Measurements from ENCODE around the gene PTCD2.

Gene PTCD2

GRCh38 chr5:72319976-72320752 lies at the start of gene PTCD2, which contains the start of gene MRPS27:
TSS of gene PTCD2 (plus strand) at chr5:72320373. CDS start at chr5:72320383, 10 bp downstream.
TSS of gene MRPS27 (minus strand) at chr5:72320240. CDS start at chr5:72320221, 19 bp downstream.
- H3K4me3 ChIP-seq (ENCODE audit: low read length): peak within 1 kb of the TSS; percentile 94
- H3K9me3 ChIP-seq (ENCODE audit: low read length): no peaks in the 10 kb centered on the region
- no peaks in the 10 kb centered on the region for H3K27me3 ChIP-seq (ENCODE audit: insufficient read depth, low read length)
- H2AFZ ChIP-seq (ENCODE audit: low read depth, low read length): peak within 1 kb of the TSS; percentile 68
- H3K36me3 ChIP-seq (ENCODE audit: insufficient read depth, low read length): peaks cover 16% of the 10 kb centered on the region
- H3K4me1 ChIP-seq (ENCODE audit: insufficient read depth, low read length): peaks cover 6% of the 10 kb centered on the region

GRCh38 chr5:72271702-72272101 lies 48.5 kb upstream of the PTCD2 start:
- Histone ChIP-seq H3K27me3 (ENCODE audit: insufficient read depth, low read length) (no peaks in the 10 kb centered on the region), H3K36me3 (ENCODE audit: insufficient read depth, low read length) (no peaks in the 10 kb centered on the region)

GRCh38 chr5:72272398-72272797 lies 47.8 kb upstream of the PTCD2 start:
- no peak overlapping the region for H2AFZ ChIP-seq (ENCODE audit: low read depth, low read length)
- no peaks in the 10 kb centered on the region for H3K4me1 ChIP-seq (ENCODE audit: insufficient read depth, low read length)
- H3K36me3 ChIP-seq (ENCODE audit: insufficient read depth, low read length): no peaks in the 10 kb centered on the region
- H3K27me3 ChIP-seq (ENCODE audit: insufficient read depth, low read length): no peaks in the 10 kb centered on the region
- H3K4me3 ChIP-seq (ENCODE audit: low read length): no peak overlapping the region
- peaks cover under 1% of the 10 kb centered on the region for H3K9me3 ChIP-seq (ENCODE audit: low read length)

More at GRCh38 chr5:72271702-72272101, 48.5 kb upstream of the PTCD2 start:
- Histone ChIP-seq H2AFZ (ENCODE audit: low read depth, low read length) (no peak overlapping the region), H3K4me1 (ENCODE audit: insufficient read depth, low read length) (no peaks in the 10 kb centered on the region), H3K4me3 (ENCODE audit: low read length) (no peak overlapping the region), H3K9me3 (ENCODE audit: low read length) (no peaks in the 10 kb centered on the region)

GRCh38 chr5:72273547-72273946 lies 46.6 kb upstream of the PTCD2 start:
- Histone ChIP-seq H2AFZ (ENCODE audit: low read depth, low read length) (no peak overlapping the region), H3K27me3 (ENCODE audit: insufficient read depth, low read length) (no peaks in the 10 kb centered on the region), H3K9me3 (ENCODE audit: low read length) (peaks cover 5% of the 10 kb centered on the region), H3K4me3 (ENCODE audit: low read length) (no peak overlapping the region), H3K36me3 (ENCODE audit: insufficient read depth, low read length) (peaks cover 3% of the 10 kb centered on the region), H3K4me1 (ENCODE audit: insufficient read depth, low read length) (no peaks in the 10 kb centered on the region)

- H3K4me3 ChIP-seq (ENCODE audit: low read length): no peak overlapping the region
- no peaks in the 10 kb centered on the region for H3K27me3 ChIP-seq (ENCODE audit: insufficient read depth, low read length)
- H2AFZ ChIP-seq (ENCODE audit: low read depth, low read length): no peak overlapping the region
- H3K36me3 ChIP-seq (ENCODE audit: insufficient read depth, low read length): peaks cover 4% of the 10 kb centered on the region
- peaks cover 5% of the 10 kb centered on the region for H3K9me3 ChIP-seq (ENCODE audit: low read length)
- H3K4me1 ChIP-seq (ENCODE audit: insufficient read depth, low read length): peaks cover 5% of the 10 kb centered on the region
Measured at GRCh38 chr5:72276219-72276752, 43.9 kb upstream of the PTCD2 start.

GRCh38 chr5:72280581-72281069 lies 39.5 kb upstream of the PTCD2 start:
- H3K4me1 ChIP-seq (ENCODE audit: insufficient read depth, low read length): peaks cover 5% of the 10 kb centered on the region
- H3K36me3 ChIP-seq (ENCODE audit: insufficient read depth, low read length): peaks cover 8% of the 10 kb centered on the region
- H2AFZ ChIP-seq (ENCODE audit: low read depth, low read length): no peak overlapping the region
- H3K4me3 ChIP-seq (ENCODE audit: low read length): no peak overlapping the region
- H3K9me3 ChIP-seq (ENCODE audit: low read length): peaks cover 5% of the 10 kb centered on the region
- no peaks in the 10 kb centered on the region for H3K27me3 ChIP-seq (ENCODE audit: insufficient read depth, low read length)

- Histone ChIP-seq H3K4me3 (ENCODE audit: low read length) (no peak overlapping the region), H3K36me3 (ENCODE audit: insufficient read depth, low read length) (peaks cover 8% of the 10 kb centered on the region), H3K9me3 (ENCODE audit: low read length) (peaks cover 5% of the 10 kb centered on the region), H3K27me3 (ENCODE audit: insufficient read depth, low read length) (no peaks in the 10 kb centered on the region), H3K4me1 (ENCODE audit: insufficient read depth, low read length) (peaks cover 5% of the 10 kb centered on the region), H2AFZ (ENCODE audit: low read depth, low read length) (no peak overlapping the region)
Measured at GRCh38 chr5:72281430-72281763, 38.8 kb upstream of the PTCD2 start.

- Histone ChIP-seq H3K36me3 (ENCODE audit: insufficient read depth, low read length) (peaks cover 8% of the 10 kb centered on the region), H3K4me3 (ENCODE audit: low read length) (no peak overlapping the region), H3K9me3 (ENCODE audit: low read length) (peaks cover 5% of the 10 kb centered on the region), H2AFZ (ENCODE audit: low read depth, low read length) (no peak overlapping the region), H3K4me1 (ENCODE audit: insufficient read depth, low read length) (peaks cover 5% of the 10 kb centered on the region), H3K27me3 (ENCODE audit: insufficient read depth, low read length) (no peaks in the 10 kb centered on the region)
Measured at GRCh38 chr5:72281764-72282499, 38.2 kb upstream of the PTCD2 start.

- Histone ChIP-seq H3K27me3 (ENCODE audit: insufficient read depth, low read length) (no peaks in the 10 kb centered on the region), H3K36me3 (ENCODE audit: insufficient read depth, low read length) (peaks cover 9% of the 10 kb centered on the region), H3K4me3 (ENCODE audit: low read length) (no peak overlapping the region), H3K4me1 (ENCODE audit: insufficient read depth, low read length) (peaks cover 5% of the 10 kb centered on the region), H2AFZ (ENCODE audit: low read depth, low read length) (no peak overlapping the region), H3K9me3 (ENCODE audit: low read length) (no peaks in the 10 kb centered on the region)
Measured at GRCh38 chr5:72282878-72283277, 37.3 kb upstream of the PTCD2 start.

- Histone ChIP-seq H3K4me1 (ENCODE audit: insufficient read depth, low read length) (peaks cover 5% of the 10 kb centered on the region), H3K4me3 (ENCODE audit: low read length) (no peak overlapping the region), H3K27me3 (ENCODE audit: insufficient read depth, low read length) (no peaks in the 10 kb centered on the region), H3K36me3 (ENCODE audit: insufficient read depth, low read length) (peaks cover 12% of the 10 kb centered on the region), H3K9me3 (ENCODE audit: low read length) (no peaks in the 10 kb centered on the region), H2AFZ (ENCODE audit: low read depth, low read length) (no peak overlapping the region)
Measured at GRCh38 chr5:72283358-72283757, 36.8 kb upstream of the PTCD2 start.

- H3K4me1 ChIP-seq (ENCODE audit: insufficient read depth, low read length): peaks cover 5% of the 10 kb centered on the region
- H2AFZ ChIP-seq (ENCODE audit: low read depth, low read length): no peak overlapping the region
- H3K9me3 ChIP-seq (ENCODE audit: low read length): peaks cover 1% of the 10 kb centered on the region
- H3K36me3 ChIP-seq (ENCODE audit: insufficient read depth, low read length): peaks cover 19% of the 10 kb centered on the region
- H3K4me3 ChIP-seq (ENCODE audit: low read length): no peak overlapping the region
- H3K27me3 ChIP-seq (ENCODE audit: insufficient read depth, low read length): no peaks in the 10 kb centered on the region
Measured at GRCh38 chr5:72284559-72285423, 35.4 kb upstream of the PTCD2 start.

- Histone ChIP-seq H3K9me3 (ENCODE audit: low read length) (peaks cover 1% of the 10 kb centered on the region), H3K27me3 (ENCODE audit: insufficient read depth, low read length) (no peaks in the 10 kb centered on the region), H3K36me3 (ENCODE audit: insufficient read depth, low read length) (peaks cover 24% of the 10 kb centered on the region), H3K4me3 (ENCODE audit: low read length) (no peak overlapping the region), H3K4me1 (ENCODE audit: insufficient read depth, low read length) (peaks cover 2% of the 10 kb centered on the region), H2AFZ (ENCODE audit: low read depth, low read length) (no peak overlapping the region)
Measured at GRCh38 chr5:72285424-72285821, 34.8 kb upstream of the PTCD2 start.

Data from neuron (in vitro differentiated cells).